ENCODE data around the gene ACBD3.

The ACBD3 gene

DNA sequence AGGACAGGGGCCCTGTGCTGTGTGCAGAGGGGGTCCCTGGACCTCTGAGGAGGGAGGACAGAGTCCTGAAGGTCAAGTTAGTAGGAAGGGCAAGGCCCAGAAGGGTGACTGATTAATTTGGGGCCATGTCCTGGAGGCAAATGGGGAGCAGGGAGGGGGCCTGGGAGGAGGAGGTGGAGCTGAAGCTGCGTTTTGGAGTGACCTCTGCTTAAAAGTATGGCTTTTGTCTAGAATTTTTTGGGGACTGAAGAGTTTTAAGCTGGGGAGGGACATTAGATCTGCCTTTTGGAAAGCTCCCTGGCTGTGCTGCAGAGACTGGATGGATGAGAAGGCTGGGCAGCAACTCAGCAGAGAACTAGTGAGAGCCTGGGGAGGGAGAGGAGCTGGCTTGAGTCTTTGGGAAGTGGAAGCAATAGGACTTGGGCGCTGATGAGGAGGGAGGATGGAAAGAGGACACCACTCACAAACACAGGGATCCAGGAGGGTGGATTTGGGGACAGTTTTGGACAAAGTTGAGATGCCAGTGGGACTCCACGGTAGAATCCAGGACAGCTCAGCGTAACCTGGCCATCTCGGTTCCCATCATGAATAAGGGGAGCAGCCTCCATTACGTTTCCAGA, 52.9 kb downstream of the ACBD3 start:
- no peak for DNase-seq

DNA sequence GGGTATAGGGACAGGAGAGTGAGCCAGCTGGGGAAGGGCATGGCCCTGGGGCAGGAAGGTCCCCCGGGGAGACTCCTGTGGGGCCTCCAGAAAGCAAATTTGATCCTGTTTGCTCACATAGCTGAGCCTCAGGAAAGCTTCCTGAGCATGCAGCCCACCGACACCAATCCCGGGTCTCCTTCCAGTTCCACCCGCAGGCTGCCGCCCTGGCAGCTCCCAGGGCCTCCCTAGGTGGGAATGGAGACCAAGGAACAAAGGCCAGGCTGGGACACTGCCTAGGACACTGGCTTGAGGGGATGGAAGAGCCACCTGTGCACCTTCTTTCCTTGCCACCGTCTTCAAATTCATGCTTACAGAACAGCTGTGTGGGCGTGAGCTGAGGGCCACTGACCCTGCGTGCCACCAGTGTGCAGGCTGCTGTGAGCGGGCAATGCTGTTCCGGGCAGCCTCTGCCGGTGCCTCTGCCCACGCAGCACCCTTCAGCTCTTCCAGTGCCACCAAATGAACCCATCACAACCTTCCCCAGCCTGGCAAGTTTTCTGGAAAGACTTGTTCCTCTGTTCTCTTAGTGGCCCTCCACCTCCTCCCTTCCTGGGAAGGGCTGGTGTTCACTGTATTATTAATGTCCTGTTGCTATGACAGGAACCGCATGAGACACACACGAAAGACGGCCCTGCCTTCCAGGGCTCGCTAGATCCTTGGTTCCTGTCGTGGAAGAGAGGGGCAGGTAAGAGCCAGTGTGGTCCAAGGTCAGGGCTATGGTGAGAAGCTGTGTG, 53.6 kb downstream of the ACBD3 start:
- no peak for DNase-seq

DNA sequence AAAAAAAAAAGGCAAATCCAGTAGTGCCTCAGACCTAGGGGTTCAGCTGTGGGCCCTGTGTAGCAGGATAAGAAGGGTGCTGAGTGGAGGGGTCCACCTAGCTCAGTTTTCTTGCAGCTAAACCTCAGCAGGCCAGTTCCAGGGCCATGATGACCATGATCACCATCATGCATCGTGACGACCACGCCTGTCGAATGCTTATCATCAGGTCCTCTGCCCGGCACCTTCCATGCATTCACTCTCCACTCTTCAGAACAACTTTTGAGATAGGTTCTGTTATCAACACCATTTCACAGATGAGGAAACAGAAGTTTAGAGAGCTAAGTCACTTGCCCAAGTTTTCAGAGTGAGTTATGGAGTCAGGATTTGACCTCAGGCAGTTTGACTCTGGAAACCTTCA, 54.9 kb downstream of the ACBD3 start:
- DNase-seq, result no peak

DNA sequence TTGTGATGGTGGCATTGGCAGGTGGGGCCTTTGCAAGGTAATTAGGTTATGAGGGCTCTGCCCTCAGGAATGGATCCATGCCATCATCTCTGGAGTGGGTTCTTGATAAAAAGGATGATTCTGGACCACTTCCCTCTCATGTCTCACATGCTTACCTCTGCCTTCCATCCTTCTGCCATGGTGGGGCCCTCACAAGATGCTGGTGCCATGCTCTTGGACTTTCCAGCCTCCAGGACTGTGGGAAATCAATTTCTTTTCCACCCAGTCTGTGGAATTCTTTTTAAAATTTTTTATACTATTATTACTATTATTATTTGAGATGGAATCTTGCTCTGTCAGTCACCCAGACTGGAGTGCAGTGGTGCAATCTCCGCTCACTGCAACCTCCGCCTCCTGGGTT, 57.3 kb downstream of the ACBD3 start:
- DNase-seq, result no peak

DNA sequence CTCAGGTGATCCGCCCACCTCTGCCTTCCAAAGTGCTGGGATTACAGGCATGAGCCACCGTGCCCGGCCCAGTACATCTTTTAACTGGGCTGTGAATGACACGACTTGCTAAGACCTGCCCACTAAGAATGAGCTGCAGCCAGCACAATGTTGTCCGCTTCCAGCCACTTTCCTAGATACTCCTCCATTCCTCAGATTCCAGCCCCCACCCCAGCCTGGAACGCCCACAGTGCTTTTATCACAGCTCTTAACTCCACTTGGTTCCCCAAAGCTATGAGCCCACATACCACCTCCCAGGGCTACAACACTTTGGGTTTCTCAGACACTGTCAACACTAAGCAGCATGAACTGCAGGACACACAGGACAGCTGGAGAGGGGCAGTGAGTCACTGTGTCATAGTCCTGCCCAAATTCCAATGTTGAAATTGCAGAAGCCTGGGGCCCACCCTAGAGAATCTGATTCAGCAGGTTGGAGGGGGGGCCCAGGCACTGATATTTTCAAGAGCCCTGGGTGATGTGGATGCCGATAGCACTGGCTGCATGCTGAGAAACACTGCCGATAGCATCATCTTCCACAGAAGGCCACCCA, 58.0 kb downstream of the ACBD3 start:
- no peak for DNase-seq

DNA sequence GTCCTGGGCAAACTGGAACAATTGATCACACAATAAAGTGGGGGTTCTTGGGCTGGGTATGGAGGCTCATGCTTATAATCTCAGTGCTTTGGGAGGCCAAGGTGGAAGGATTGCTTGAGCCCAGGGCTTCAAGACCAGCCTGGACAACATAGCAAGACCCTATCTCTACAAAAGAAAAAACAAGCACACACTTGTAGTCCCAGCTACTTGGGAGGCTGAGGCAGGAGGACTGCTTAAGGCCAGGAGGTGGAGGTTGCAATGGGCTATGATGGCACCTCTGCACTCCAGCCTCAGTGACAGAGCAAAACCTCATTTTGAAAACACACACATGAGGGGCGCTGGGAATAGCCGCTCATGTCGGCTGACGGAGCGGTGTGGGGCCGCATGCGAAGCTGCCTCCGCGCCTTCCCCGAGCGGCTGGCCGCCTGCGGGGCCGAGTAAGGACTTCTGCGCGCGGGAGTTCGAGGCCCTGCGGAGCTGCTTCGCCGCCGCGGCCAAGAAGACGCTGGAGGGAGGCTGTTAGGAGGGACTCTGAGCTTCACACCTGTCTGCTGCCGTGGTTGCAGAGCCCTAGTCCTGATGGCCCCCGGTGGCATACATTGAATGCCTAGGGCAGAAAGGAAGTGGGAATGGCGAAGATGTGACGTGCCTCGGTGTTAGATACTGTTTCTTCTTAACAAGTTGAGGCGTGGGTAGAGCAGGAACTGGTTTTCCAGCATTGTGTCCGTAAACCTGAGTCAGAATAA, 59.5 kb downstream of the ACBD3 start:
- DNase-seq, result no peak

DNA sequence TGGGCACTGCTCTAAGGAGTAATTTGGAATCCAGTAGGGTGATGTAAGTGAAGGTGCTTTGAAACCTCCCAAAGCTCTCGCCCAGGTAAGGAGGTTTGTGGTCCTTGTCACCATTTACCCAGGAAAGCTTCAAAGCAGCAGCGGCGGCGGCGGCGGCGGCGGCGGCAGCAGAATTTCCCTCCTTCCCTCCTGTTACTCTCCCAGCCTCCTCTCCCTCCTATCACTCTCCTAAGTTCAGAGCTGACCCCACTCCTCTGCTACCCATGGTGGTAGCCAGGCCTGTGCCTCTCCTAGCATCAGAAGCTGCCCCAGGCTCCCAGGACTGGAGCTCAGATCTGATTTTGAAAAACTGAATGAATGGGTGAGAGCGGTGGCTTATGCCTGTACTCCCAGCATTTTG, 60.7 kb downstream of the ACBD3 start:
- DNase-seq, result no peak

DNA sequence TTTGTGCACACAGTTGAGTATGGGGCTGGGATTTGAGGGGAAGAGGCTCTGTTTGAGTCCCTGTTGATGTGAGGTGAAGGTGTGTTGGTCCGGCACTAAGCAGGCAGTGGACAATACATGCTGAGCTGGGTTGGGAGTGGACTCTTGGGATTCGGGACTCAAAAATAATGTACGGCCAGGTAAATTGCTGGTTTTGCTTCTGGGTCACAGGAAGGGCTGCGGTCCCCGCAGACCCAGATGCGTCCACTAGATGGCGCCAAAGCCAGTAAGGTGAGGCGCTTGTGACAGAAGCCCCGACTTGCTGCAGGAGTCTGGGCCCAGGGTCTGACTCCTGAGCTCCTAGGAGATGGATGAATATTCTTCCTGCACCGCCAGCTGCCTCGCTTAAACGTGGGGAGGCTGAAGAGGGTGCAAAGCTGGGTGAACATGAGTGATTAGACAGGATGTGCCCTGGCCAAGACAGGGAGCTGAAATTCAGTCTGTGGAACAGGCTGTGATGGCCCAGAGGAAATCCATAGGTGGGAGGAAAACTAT, 61.4 kb downstream of the ACBD3 start:
- peak; percentile 93 to 95 for DNase-seq

DNA sequence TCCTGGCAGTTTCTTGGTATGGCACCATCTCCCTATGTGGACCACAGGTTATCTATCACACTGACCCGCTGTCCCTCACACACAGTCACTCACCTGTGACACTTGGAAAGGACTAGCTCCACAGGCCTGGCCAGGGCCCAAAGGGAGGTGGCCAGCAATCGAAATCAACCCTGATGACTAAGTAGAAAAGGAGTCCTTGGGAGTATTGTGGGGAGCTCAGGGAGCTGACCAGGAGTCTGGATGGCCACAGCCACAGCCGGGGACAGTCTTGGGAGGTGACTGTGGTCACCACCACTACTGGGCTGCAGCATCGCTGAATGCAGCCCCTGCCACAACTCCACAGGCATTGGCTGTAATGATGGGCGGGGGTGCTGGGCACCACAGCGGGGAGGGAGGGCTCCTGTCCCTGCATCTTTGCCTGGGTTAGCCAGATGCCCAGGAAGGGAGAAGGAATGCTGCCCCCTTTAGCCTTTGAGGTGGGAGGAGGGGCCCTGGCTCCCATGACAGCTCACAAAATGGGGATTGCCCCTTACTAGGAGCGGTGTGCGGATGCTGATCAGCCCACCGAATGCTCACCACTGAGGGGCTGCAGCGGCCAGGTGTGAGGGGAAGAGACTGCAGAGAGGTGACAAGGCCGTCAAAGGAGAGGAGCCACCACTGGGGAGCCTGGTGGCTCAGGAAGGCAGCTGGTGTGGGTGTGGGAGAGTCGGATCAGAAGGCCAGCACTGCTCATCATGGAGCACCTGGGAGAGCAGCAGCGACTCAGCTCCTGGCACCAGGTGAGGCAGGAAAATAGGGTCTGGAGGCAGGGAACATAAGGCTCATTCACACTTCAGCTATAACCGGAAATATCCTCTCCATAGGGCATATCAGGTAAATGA, 62.7 kb downstream of the ACBD3 start:
- no peak for DNase-seq

DNA sequence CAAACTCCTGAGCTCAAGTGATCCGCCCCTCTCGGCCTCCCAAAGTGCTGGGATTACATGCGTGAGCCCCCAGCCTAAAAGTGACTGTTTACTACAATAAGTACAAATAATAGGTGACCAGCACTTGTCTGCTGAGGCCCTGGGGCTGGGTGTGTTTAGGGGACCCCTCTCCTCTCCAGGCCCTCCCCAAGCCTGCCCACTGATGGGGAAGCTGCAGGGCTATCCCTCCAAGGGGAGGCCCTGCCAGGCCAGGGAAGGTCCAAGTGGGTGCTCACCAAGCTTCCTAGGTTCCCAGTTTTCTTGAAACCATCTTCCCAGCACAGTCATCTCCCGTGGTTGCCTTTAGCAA, 63.4 kb downstream of the ACBD3 start:
- DNase-seq, result no peak

DNA sequence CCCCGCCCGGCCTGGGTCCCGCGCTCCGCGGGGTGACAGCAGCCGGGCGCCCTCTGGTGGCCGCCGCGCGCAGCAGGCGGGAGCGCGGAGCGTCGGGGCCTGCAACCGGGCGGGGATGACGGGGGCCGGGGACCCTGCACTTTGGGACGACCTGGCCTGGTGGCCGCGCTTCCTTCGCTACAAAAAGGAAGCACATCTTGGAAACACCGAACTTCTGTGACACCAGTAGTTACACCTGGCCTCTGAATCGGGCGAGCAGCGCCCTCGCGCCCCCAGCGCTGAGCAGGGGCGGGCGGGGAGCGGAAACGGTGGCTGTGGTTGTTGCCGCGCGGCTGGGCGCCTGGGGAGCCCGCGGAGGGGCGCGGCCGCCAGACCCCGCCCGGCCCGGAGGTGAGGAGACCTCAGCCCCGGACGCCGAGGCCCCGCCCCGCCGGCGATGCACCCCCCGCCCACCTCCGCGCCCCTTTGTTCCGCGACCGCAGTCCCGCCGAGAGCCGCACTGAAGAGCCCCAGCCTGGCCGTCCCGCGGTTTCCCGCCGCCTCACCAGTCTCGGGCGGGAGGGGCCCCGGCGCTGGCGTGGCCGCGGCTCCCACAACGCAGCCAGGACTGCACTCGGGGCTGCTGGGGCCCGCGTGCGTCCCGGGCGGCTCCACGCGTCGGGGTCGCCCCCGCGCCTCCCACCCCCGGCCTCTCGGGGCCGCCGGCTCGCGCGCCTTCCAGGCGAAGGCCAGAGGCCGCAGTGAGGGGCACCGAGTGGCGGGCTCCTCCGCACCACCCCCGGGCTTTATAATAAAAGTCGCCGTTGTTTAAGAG, 64.7 kb downstream of the ACBD3 start:
- DNase-seq, result peak; percentile 74 to 78

DNA sequence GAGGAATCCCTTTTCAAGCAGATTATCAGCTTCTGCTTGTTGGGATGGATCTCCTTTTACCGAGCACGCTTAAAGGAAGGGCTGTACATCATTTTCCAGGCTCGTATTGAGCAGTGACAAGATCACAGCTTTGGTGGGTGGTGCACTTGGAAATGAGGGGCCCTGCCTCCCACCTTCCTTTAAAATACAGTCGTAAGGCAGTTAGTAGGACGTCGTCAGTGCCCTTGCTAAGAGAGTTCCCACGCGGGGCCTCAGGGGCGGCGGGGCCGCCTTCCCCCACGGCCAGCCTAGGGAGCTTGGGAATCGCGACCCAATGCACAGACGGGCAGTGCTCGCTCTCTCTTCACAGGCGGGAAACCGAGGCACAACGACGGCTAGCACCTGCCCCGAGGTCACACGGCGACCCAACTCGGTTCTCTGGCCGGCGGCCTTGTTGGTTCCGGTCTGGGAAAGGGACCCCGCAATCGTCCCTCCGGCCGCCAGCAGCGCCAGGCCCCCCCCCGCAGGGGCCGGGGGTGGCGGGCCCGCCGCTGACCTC, 65.4 kb downstream of the ACBD3 start:
- DNase-seq, result peak in 1 of 2 experiments; percentile 20

DNA sequence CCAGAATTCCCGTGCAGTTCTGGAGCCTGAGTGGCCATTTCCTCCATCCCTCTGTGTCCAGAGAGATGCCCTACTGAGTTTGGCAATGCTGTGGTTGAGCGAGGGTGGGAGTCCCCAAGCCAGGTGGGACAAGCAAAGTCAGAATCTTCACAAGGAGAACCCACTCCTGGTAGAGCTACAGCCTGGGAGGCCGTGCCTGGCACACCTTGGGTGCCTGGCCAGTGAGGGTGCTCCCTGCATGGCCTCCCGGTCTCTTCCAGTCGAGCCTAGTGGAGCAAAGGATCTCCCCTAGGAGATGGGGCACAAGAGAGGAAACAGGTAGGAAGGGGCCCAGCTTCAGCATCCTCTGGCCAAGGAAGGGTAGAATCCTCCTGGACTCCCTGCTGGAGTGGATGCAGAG, 66.1 kb downstream of the ACBD3 start:
- no peak for DNase-seq

DNA sequence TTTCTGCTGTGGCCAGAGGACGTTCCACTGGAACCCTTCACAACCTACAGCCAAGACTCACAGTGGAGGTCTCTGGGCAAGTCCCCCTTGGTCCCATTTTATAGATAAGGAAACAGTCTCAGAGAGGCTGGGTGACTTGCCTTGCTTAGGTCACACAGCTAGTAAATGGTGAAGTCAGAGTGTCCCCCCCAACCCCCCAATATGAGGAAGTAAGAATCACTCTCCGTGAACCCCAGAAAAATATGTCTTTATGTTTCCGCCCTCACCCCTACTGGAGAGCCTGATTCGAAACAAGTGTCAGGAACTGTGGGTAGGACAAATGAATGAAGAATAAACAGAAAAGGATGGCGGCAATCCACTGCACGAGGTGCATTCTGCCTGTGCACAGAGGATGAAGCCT, 67.4 kb downstream of the ACBD3 start:
- DNase-seq, result no peak

DNA sequence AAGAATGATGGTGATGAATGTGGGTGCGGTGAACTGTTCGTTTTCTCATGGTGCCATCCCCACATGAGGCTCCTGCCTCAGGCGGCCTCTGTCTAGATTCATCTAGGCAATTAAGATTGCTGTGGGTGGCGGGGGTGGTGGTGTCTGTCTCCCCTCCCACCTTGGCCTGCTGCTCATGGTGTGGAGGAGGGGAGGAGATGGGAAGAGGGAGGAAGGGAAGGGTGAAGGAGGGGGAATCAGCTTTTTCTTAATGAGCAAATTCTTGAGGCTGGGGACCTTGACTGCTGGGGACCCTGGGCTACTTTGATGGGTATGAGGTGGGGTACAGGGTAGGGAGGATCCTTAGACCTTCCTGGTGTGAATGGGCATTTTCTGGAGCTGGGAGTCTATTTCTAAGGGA, 68.2 kb downstream of the ACBD3 start:
- no peak for DNase-seq

DNA sequence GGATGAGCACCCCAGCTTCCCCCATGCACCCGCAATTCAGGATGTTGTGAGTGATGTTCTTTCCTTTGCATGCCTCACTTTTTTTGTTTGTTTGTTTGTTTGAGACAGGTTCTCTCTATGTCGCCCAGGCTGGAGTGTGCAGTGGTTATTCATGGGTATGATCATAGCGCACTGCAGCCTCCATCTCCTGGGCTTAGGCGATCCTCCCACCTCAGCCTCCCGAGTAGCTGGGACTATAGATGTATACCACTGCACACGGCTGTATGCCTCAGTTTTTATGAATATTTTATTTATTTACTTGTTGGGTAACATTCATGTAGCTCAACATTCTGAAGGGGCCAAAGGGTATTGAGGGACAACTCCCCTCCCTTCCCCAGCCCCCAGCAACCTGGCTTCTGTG, 69.2 kb downstream of the ACBD3 start:
- DNase-seq, result no peak

DNA sequence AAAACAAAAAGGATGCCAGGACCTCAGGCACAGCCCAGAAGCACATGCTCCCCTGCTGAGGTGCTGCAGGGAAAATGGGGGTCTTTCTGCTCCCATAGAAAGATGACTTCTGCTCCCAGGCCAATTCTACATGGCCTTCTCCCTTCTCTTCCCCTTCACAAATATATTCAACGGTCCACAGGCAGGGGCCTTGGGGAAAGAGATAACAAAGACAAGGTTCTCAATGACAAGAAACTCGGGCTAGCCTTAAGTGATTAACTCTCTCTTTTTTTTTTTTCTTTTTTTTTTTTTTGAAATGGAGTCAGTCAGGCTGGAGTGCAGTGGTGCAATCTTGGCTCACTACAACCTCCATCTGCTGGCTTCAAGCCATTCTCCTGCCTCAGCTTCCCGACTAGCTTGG, 69.9 kb downstream of the ACBD3 start:
- no peak for DNase-seq

DNA sequence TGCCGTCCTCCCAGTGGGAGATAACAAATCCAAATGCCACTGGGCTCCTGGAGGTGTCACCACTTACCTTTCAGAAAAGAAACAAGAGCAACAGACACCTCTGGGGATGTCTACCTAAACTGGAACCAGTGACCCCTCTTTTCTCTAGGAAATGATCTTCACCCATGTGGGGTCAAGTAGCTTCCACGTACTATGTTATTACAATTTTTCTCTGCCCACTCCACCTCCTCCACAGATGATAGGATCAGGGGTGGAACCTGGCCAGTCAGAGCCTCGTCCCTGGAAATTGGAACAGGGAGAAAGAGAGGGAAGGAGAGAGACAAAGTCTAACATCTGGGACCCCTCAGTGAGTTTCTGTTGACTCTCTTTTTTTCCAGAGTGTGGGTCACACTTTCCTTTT, 73.9 kb downstream of the ACBD3 start:
- no peak for DNase-seq

DNA sequence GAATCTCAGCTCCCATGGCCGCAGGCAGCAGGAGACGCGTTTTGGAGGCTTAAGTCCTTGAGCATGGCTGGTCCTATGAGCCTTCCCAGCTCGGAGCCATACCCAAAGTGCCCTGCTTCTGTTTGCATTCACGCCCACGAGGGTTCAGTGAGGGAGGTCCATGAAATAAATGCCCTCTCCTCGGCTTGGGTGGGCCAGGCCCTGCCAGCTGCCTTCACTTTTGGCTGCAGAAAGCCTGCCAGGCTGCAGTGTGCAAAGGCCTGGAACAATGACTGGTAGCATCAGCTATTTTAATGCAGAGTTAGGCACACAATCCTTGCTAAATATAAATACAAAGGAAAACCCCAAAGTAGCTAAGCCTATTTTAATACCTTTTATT, 74.7 kb downstream of the ACBD3 start:
- no peak for DNase-seq

DNA sequence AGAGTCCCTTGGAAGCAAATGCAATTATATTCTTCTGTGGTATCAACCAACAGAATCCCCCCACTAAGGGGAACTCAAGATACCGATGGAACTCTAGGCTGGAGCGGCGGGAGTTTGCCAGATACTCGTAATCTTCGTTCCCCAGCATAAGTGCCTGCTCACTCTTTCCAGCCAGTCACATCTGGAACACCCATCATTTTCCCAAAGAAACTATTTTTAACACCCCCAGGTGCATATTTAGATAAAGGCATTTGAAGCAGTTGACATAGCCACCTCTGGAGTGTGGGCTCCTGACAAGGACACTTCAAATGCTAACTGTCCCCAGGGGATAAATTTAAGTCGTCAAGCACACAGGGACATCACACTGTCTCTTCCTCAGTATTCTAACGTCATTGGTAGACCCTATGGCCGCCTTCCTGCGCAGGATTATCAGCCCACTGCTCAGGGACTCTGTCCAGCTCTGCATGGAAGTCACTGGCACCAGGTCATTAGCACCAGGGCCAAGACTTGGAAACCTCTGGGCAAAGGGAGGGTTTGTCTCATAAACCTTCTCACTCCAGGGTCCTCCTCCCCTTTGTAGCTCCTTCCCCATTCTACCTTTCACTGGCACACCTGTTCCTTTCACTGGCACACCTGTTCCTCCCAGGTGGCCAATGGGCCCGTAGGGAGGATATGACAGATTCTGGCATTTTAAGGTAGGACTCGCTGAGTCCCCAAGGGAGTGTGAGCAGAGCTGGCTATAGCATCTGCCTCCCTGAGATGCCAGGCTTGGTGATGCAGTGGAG, 75.3 kb downstream of the ACBD3 start:
- no peak for DNase-seq

Data from activated CD4-positive, alpha-beta T cell treated with anti-CD3 and anti-CD28 coated beads, Interleukin-2, amount 50 U/mL, for 48 hours (primary cell).